GM19468 (cell line): ENCODE data around the gene BCORL1.

Experiments
- ATAC-seq: cut with Tn5 transposase; IDR thresholded peaks from one replicate; pipeline ENCODE4 v1.9.1; 2021; ENCODE audit warnings: mild to moderate bottlenecking, moderate library complexity, moderate number of reproducible peaks; ENCODE audit not compliant: unreplicated experiment; ENCODE audit errors: extremely low read depth

The BCORL1 gene

GRCh38 chrX:129963729-129964128, 18.7 kb upstream of the BCORL1 start:
- ATAC-seq = no peak

- no peak for ATAC-seq
These were observed 17.3 kb upstream of the BCORL1 start for GRCh38 chrX:129965166-129965565.

- ATAC-seq = no peak
These were observed 13.5 kb upstream of the BCORL1 start for GRCh38 chrX:129968968-129969367.

- ATAC-seq = no peak
These were observed 6.0 kb upstream of the BCORL1 start for GRCh38 chrX:129976441-129976840.

GRCh38 chrX:129979207-129979920, 3.1 kb upstream of the BCORL1 start:
- no peak for ATAC-seq

- no peak for ATAC-seq
These were observed 2.4 kb upstream of the BCORL1 start for GRCh38 chrX:129980001-129980401.

- ATAC-seq = no peak
These were observed 1.8 kb upstream of the BCORL1 start for GRCh38 chrX:129980540-129981199.

GRCh38 chrX:129981200-129981553, 1.3 kb upstream of the BCORL1 start:
- ATAC-seq = no peak

GRCh38 chrX:129981752-129982299, 609 bp upstream of the BCORL1 start:
- ATAC-seq = no peak

- ATAC-seq = no peak
These were observed 1.2 kb downstream of the BCORL1 start for GRCh38 chrX:129983575-129984110.

GRCh38 chrX:129984111-129984958, 1.9 kb downstream of the BCORL1 start:
- no peak for ATAC-seq

GRCh38 chrX:129987871-129988270, 5.4 kb downstream of the BCORL1 start:
- no peak for ATAC-seq

- no peak for ATAC-seq
These were observed 9.7 kb downstream of the BCORL1 start for GRCh38 chrX:129992181-129992580.

- ATAC-seq = no peak
These were observed 13.7 kb downstream of the BCORL1 start for GRCh38 chrX:129996120-129996519.

GRCh38 chrX:129997086-129997485, 14.7 kb downstream of the BCORL1 start:
- no peak for ATAC-seq

GRCh38 chrX:129998021-129998420, 15.6 kb downstream of the BCORL1 start:
- no peak for ATAC-seq

GRCh38 chrX:130001893-130002292, 19.5 kb downstream of the BCORL1 start:
- no peak for ATAC-seq

GRCh38 chrX:130002541-130002940, 20.1 kb downstream of the BCORL1 start:
- ATAC-seq = no peak

GRCh38 chrX:130005089-130005807, 22.8 kb downstream of the BCORL1 start:
- no peak for ATAC-seq

- ATAC-seq = no peak
These were observed 27.3 kb downstream of the BCORL1 start for GRCh38 chrX:130009658-130010223.
